ENCODE results near the gene CST8.

GRCh38 chr20:23477223-23477622 lies 13.7 kb upstream of the CST8 start:
- TF ChIP-seq POLR2A (IDR thresholded peaks at IDR 0.05) = no peak
- TF ChIP-seq CTCF (IDR thresholded peaks at IDR 0.05) = no peak
